ENCODE measurements around the gene MAP2K6.

The MAP2K6 gene

GRCh38 chr17:69590671-69591070, 176.2 kb downstream of the MAP2K6 start:
- DNase-seq (ENCODE audit: low read depth, low spot score): no peak
- no peak overlapping the region for H3K4me3 ChIP-seq (ENCODE audit: low read length)
- H3K27me3 ChIP-seq (ENCODE audit: control insufficient read depth, insufficient read depth, low read length): no peaks in the 10 kb centered on the region
- H3K27ac ChIP-seq (ENCODE audit: low read length): no peak overlapping the region
- H3K36me3 ChIP-seq (ENCODE audit: control insufficient read depth, insufficient read depth, low read length): no peaks in the 10 kb centered on the region
- H3K4me1 ChIP-seq (ENCODE audit: control insufficient read depth, insufficient read depth, low read length): no peaks in the 10 kb centered on the region
- H3K9me3 ChIP-seq (ENCODE audit: control insufficient read depth, insufficient read depth, low read length): no peaks in the 10 kb centered on the region
- no CpG with 5 or more reads among the region's 1 CpG for whole genome bisulfite sequencing (ENCODE audit: insufficient coverage, insufficient read length)

- no peaks in the 10 kb centered on the region for H3K36me3 ChIP-seq (ENCODE audit: control insufficient read depth, insufficient read depth, low read length)
- no peak overlapping the region for H3K27ac ChIP-seq (ENCODE audit: low read length)
- no peaks in the 10 kb centered on the region for H3K9me3 ChIP-seq (ENCODE audit: control insufficient read depth, insufficient read depth, low read length)
- H3K4me3 ChIP-seq (ENCODE audit: low read length): no peak overlapping the region
- no peaks in the 10 kb centered on the region for H3K4me1 ChIP-seq (ENCODE audit: control insufficient read depth, insufficient read depth, low read length)
- no peaks in the 10 kb centered on the region for H3K27me3 ChIP-seq (ENCODE audit: control insufficient read depth, insufficient read depth, low read length)
- WGBS (ENCODE audit: insufficient coverage, insufficient read length): 0% methylated on average over 1 of the region's 3 CpGs
- DNase-seq (ENCODE audit: low read depth, low spot score): no peak
These were observed 178.3 kb downstream of the MAP2K6 start for GRCh38 chr17:69592692-69593350.

- Histone ChIP-seq H3K27ac (ENCODE audit: low read length) (no peak overlapping the region), H3K36me3 (ENCODE audit: control insufficient read depth, insufficient read depth, low read length) (no peaks in the 10 kb centered on the region)
- WGBS (ENCODE audit: insufficient coverage, insufficient read length): no CpG with 5 or more reads among the region's 2 CpGs
These were observed 178.8 kb downstream of the MAP2K6 start for GRCh38 chr17:69593351-69593715.

GRCh38 chr17:69593716-69594115, 179.2 kb downstream of the MAP2K6 start:
- no peaks in the 10 kb centered on the region for H3K36me3 ChIP-seq (ENCODE audit: control insufficient read depth, insufficient read depth, low read length)
- no CpG with 5 or more reads among the region's 2 CpGs for WGBS (ENCODE audit: insufficient coverage, insufficient read length)
- no peak overlapping the region for H3K27ac ChIP-seq (ENCODE audit: low read length)

More at GRCh38 chr17:69593351-69593715, 178.8 kb downstream of the MAP2K6 start:
- Histone ChIP-seq H3K27me3 (ENCODE audit: control insufficient read depth, insufficient read depth, low read length) (no peaks in the 10 kb centered on the region), H3K9me3 (ENCODE audit: control insufficient read depth, insufficient read depth, low read length) (no peaks in the 10 kb centered on the region), H3K4me3 (ENCODE audit: low read length) (no peak overlapping the region), H3K4me1 (ENCODE audit: control insufficient read depth, insufficient read depth, low read length) (no peaks in the 10 kb centered on the region)
- DNase-seq (ENCODE audit: low read depth, low spot score): no peak

GRCh38 chr17:69594641-69595040, 180.1 kb downstream of the MAP2K6 start:
- no peaks in the 10 kb centered on the region for H3K9me3 ChIP-seq (ENCODE audit: control insufficient read depth, insufficient read depth, low read length)
- DNase-seq (ENCODE audit: low read depth, low spot score): no peak
- H3K36me3 ChIP-seq (ENCODE audit: control insufficient read depth, insufficient read depth, low read length): no peaks in the 10 kb centered on the region
- H3K4me1 ChIP-seq (ENCODE audit: control insufficient read depth, insufficient read depth, low read length): no peaks in the 10 kb centered on the region
- WGBS (ENCODE audit: insufficient coverage, insufficient read length): no CpG with 5 or more reads among the region's 4 CpGs
- no peak overlapping the region for H3K27ac ChIP-seq (ENCODE audit: low read length)
- no peaks in the 10 kb centered on the region for H3K27me3 ChIP-seq (ENCODE audit: control insufficient read depth, insufficient read depth, low read length)
- H3K4me3 ChIP-seq (ENCODE audit: low read length): no peak overlapping the region

More at GRCh38 chr17:69593716-69594115, 179.2 kb downstream of the MAP2K6 start:
- no peak overlapping the region for H3K4me3 ChIP-seq (ENCODE audit: low read length)
- DNase-seq (ENCODE audit: low read depth, low spot score): no peak
- no peaks in the 10 kb centered on the region for H3K9me3 ChIP-seq (ENCODE audit: control insufficient read depth, insufficient read depth, low read length)
- no peaks in the 10 kb centered on the region for H3K27me3 ChIP-seq (ENCODE audit: control insufficient read depth, insufficient read depth, low read length)
- H3K4me1 ChIP-seq (ENCODE audit: control insufficient read depth, insufficient read depth, low read length): no peaks in the 10 kb centered on the region

GRCh38 chr17:69596141-69596540, 181.6 kb downstream of the MAP2K6 start:
- Histone ChIP-seq H3K9me3 (ENCODE audit: control insufficient read depth, insufficient read depth, low read length) (no peaks in the 10 kb centered on the region), H3K27ac (ENCODE audit: low read length) (no peak overlapping the region), H3K4me3 (ENCODE audit: low read length) (no peak overlapping the region), H3K4me1 (ENCODE audit: control insufficient read depth, insufficient read depth, low read length) (no peaks in the 10 kb centered on the region), H3K36me3 (ENCODE audit: control insufficient read depth, insufficient read depth, low read length) (no peaks in the 10 kb centered on the region), H3K27me3 (ENCODE audit: control insufficient read depth, insufficient read depth, low read length) (no peaks in the 10 kb centered on the region)
- WGBS (ENCODE audit: insufficient coverage, insufficient read length): no CpG with 5 or more reads among the region's 9 CpGs
- no peak for DNase-seq (ENCODE audit: low read depth, low spot score)

GRCh38 chr17:69597898-69598692, 183.6 kb downstream of the MAP2K6 start:
- Histone ChIP-seq H3K9me3 (ENCODE audit: control insufficient read depth, insufficient read depth, low read length) (no peaks in the 10 kb centered on the region), H3K4me3 (ENCODE audit: low read length) (no peak overlapping the region), H3K27ac (ENCODE audit: low read length) (no peak overlapping the region), H3K27me3 (ENCODE audit: control insufficient read depth, insufficient read depth, low read length) (no peaks in the 10 kb centered on the region), H3K4me1 (ENCODE audit: control insufficient read depth, insufficient read depth, low read length) (no peaks in the 10 kb centered on the region), H3K36me3 (ENCODE audit: control insufficient read depth, insufficient read depth, low read length) (no peaks in the 10 kb centered on the region)
- no CpG with 5 or more reads among the region's 7 CpGs for WGBS (ENCODE audit: insufficient coverage, insufficient read length)
- no peak for DNase-seq (ENCODE audit: low read depth, low spot score)

- no CpG with 5 or more reads among the region's 5 CpGs for WGBS (ENCODE audit: insufficient coverage, insufficient read length)
- Histone ChIP-seq H3K9me3 (ENCODE audit: control insufficient read depth, insufficient read depth, low read length) (no peaks in the 10 kb centered on the region), H3K4me3 (ENCODE audit: low read length) (no peak overlapping the region), H3K4me1 (ENCODE audit: control insufficient read depth, insufficient read depth, low read length) (no peaks in the 10 kb centered on the region), H3K27ac (ENCODE audit: low read length) (no peak overlapping the region), H3K27me3 (ENCODE audit: control insufficient read depth, insufficient read depth, low read length) (no peaks in the 10 kb centered on the region), H3K36me3 (ENCODE audit: control insufficient read depth, insufficient read depth, low read length) (no peaks in the 10 kb centered on the region)
- no peak for DNase-seq (ENCODE audit: low read depth, low spot score)
These were observed 188.5 kb downstream of the MAP2K6 start for GRCh38 chr17:69602972-69603371.
